ENCODE measurements around the gene NTM.
"Not testable (repeated sequence)": the region's sequence is repeated elsewhere in the genome, so short reads cannot be mapped to it uniquely, and the experiment has no call there.

The NTM gene

GRCh38 chr11:132358573-132358953 is 988.1 kb downstream of the NTM start:
- no peak for DNase-seq (ENCODE audit: low spot score)

GRCh38 chr11:132361011-132361550 is 990.7 kb downstream of the NTM start:
- DNase-seq (ENCODE audit: low spot score) = no peak

GRCh38 chr11:132365650-132366049 is 995.2 kb downstream of the NTM start:
- no peak for DNase-seq (ENCODE audit: low spot score)

- DNase-seq (ENCODE audit: low spot score) = no peak
Measured at GRCh38 chr11:132367293-132367692, 996.9 kb downstream of the NTM start.

- not testable (repeated sequence) for DNase-seq (ENCODE audit: low spot score)
Measured at GRCh38 chr11:132370114-132370513, 999.7 kb downstream of the NTM start.

DNA sequence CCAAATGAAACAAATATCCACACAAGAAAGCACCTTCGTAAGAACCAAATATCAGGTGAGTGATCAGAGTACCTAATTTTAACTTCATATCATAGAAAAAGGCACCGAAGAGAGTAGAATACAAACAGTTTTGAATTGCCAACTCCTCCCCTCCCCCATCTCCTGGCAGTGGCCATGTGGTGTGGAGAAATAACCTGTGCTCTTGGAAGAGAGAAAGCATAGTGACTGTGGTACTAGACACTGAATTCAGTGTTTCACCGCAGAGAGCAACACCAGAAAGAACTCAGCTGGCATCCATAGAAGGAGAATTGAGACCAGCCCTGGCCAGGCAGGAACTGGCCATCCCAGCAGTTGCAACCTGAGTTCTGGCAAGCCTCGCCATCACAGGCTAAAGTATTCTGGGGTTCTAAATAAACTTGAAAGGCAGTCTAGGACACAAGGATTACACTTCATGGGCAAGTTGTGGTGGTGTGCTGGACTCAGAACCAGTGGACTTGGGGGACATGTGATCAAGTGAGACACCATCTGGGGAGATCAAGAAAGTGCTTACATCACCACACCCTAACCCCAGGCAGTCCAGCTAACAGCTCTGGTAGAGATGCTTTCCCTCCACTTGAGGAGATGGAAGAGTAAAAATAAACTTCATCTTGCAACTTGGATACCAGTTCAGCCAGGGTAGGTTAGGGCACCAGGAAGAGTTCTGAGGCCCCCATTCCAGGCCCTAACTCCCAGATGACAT is 1003.2 kb downstream of the NTM start:
- no peak for DNase-seq (ENCODE audit: low spot score)

DNA sequence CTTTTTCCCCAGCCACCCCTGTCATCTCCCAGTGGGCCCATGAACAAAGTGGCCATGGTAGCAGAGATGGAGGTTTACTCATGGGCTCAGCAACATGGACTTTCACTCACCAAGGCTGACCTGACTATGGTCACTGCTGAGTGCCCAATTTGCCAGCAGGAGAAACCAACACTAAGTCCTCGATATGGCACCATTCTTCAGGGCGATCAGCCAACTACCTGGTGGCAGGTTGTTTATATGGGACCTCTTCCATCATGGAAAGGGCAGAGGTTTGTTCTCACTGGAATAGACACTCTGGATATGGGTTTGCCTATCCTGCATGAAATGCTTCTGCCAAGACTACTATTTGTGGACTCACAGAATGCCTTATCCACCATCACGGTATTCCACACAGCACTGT is 1009.1 kb downstream of the NTM start:
- DNase-seq (ENCODE audit: low spot score) = no peak
